Smooth muscle cell (in vitro differentiated cells): ENCODE results near the gene CSNK1D. TPM values are rescaled to one million over a fixed set of nuclear protein-coding genes. Genes with fewer than 3 reads are reported as not detected.

Source experiments
- DNase-seq: peaks from one replicate; lab custom pipeline; 2025; ENCODE audit not compliant: unreplicated experiment; lab: John Stamatoyannopoulos, UW
- H2AFZ ChIP-seq: fragments of 200-600 bp; sonication (generic); 2 replicates; pipeline ENCODE4 v1.6.0; 2016; ENCODE audit warnings: antibody characterized with exemption, low read depth, mild to moderate bottlenecking
- H3F3A ChIP-seq: fragments of 200-600 bp; sonication (generic); 2 replicates; pipeline ENCODE4 v1.6.0; 2017; ENCODE audit warnings: antibody characterized with exemption, low read depth
- H3K27ac ChIP-seq: fragments of 200-600 bp; sonication (generic); 2 replicates; pipeline ENCODE4 v1.5.1; 2016; ENCODE audit warnings: low read depth, mild to moderate bottlenecking
- H3K27me3 ChIP-seq: fragments of 200-600 bp; sonication (generic); 2 replicates; pipeline ENCODE4 v1.6.1; 2016; ENCODE audit warnings: low read depth, mild to moderate bottlenecking
- H3K36me3 ChIP-seq: fragments of 200-600 bp; sonication (generic); 2 replicates; pipeline ENCODE4 v1.5.1; 2016; ENCODE audit warnings: low read depth
- H3K4me1 ChIP-seq: fragments of 200-600 bp; sonication (generic); 2 replicates; pipeline ENCODE4 v1.5.1; 2016; ENCODE audit warnings: low read depth
- H3K4me2 ChIP-seq: fragments of 200-600 bp; sonication (generic); 2 replicates; pipeline ENCODE4 v1.6.0; 2016; ENCODE audit warnings: mild to moderate bottlenecking
- H3K4me3 ChIP-seq: fragments of 200-600 bp; sonication (generic); 2 replicates; pipeline ENCODE4 v1.5.1; 2016; ENCODE audit warnings: mild to moderate bottlenecking
- H3K79me2 ChIP-seq: fragments of 200-600 bp; sonication (generic); 2 replicates; pipeline ENCODE4 v1.6.0; 2016; ENCODE audit warnings: low read depth, mild to moderate bottlenecking
- H3K9ac ChIP-seq: fragments of 200-600 bp; sonication (generic); 2 replicates; pipeline ENCODE4 v1.6.0; 2016; ENCODE audit warnings: low read depth
- H3K9me3 ChIP-seq: fragments of 200-600 bp; sonication (generic); replicated peaks from 2 replicates; pipeline ENCODE4 v1.5.1; 2016; ENCODE audit warnings: low read depth
- H4K20me1 ChIP-seq: fragments of 200-600 bp; sonication (generic); 2 replicates; pipeline ENCODE4 v1.6.0; 2016; ENCODE audit warnings: low read depth
- CTCF ChIP-seq: fragments of 200-600 bp; sonication (generic); IDR thresholded peaks from 2 replicates; pipeline ENCODE4 v1.5.1; 2017; ENCODE audit warnings: borderline replicate concordance, mild to moderate bottlenecking, antibody characterized with exemption; ENCODE audit not compliant: insufficient read depth, poor library complexity, severe bottlenecking
- WGBS: methylation state at CpG from one replicate; pipeline ENCODE4 v1.1.7; 2016; ENCODE audit warnings: low lambda C conversion rate; 5-methylcytosine and 5-hydroxymethylcytosine counted together
- polyA plus RNA-seq: library from polyadenylated mRNA; unstranded; fragments of >200 nt; fragmentation: Nextera tagmentation; extraction: Ambion mirVana; gene quantifications from 2 replicates; pipeline ENCODE4 v1.2.1, GENCODE V29; 2016
- total RNA-seq: library from RNA; depleted of rRNA; stranded (reverse); fragments of >200 nt; gene quantifications from 2 replicates; pipeline ENCODE4 v1.2.3, GENCODE V29; 2014

CSNK1D gene
- total and polyA plus RNA-seq, 2 experiments from 2014 or later: 51.6 to 135 TPM

GRCh38 chr17:82239401-82239925 is 34.0 kb downstream of the CSNK1D start:
- Histone ChIP-seq H3K27ac (peak overlapping the region; percentile 54), H3K9ac (no peak overlapping the region), H3K4me1 (peaks cover 3% of the 10 kb centered on the region), H3K4me2 (no peak overlapping the region), H2AFZ (no peak overlapping the region), H4K20me1 (peaks cover 100% of the 10 kb centered on the region), H3F3A (peaks cover 38% of the 10 kb centered on the region), H3K9me3 (no peaks in the 10 kb centered on the region), H3K4me3 (no peak overlapping the region), H3K36me3 (no peaks in the 10 kb centered on the region), H3K27me3 (no peaks in the 10 kb centered on the region), H3K79me2 (peaks cover 36% of the 10 kb centered on the region)
- TF ChIP-seq CTCF: no peak
- WGBS: 82% methylated on average over 17 of the region's 17 CpGs
- DNase-seq: no peak

- peaks cover 30% of the 10 kb centered on the region for H3F3A ChIP-seq
- H3K4me1 ChIP-seq: peaks cover 3% of the 10 kb centered on the region
- peaks cover 100% of the 10 kb centered on the region for H4K20me1 ChIP-seq
- H2AFZ ChIP-seq: no peak overlapping the region
- no peak for DNase-seq
- no peak overlapping the region for H3K4me3 ChIP-seq
- no peak overlapping the region for H3K4me2 ChIP-seq
- no peaks in the 10 kb centered on the region for H3K36me3 ChIP-seq
- peaks cover 45% of the 10 kb centered on the region for H3K79me2 ChIP-seq
- no peak overlapping the region for H3K9ac ChIP-seq
- no peaks in the 10 kb centered on the region for H3K9me3 ChIP-seq
- H3K27ac ChIP-seq: peak overlapping the region; percentile 5
- 86% methylated on average over 33 of the region's 33 CpGs for WGBS
- no peaks in the 10 kb centered on the region for H3K27me3 ChIP-seq
- TF ChIP-seq CTCF: no peak
These were observed 34.9 kb downstream of the CSNK1D start for GRCh38 chr17:82238472-82239201.

- H3K4me1 ChIP-seq: peaks cover 3% of the 10 kb centered on the region
- H3K79me2 ChIP-seq: peaks cover 52% of the 10 kb centered on the region
- no peak overlapping the region for H3K9ac ChIP-seq
- TF ChIP-seq CTCF: no peak
- H3K4me3 ChIP-seq: no peak overlapping the region
- H3K9me3 ChIP-seq: no peaks in the 10 kb centered on the region
- H3K36me3 ChIP-seq: no peaks in the 10 kb centered on the region
- peaks cover 27% of the 10 kb centered on the region for H3F3A ChIP-seq
- peak overlapping the region; percentile 5 for H3K27ac ChIP-seq
- no peak overlapping the region for H2AFZ ChIP-seq
- H4K20me1 ChIP-seq: peaks cover 100% of the 10 kb centered on the region
- H3K27me3 ChIP-seq: no peaks in the 10 kb centered on the region
- WGBS: 93% methylated on average over 34 of the region's 34 CpGs
- H3K4me2 ChIP-seq: no peak overlapping the region
- DNase-seq: no peak
These were observed 35.6 kb downstream of the CSNK1D start for GRCh38 chr17:82237746-82238471.
